IMR-90 (cell line): Measurements from ENCODE around the gene DUSP8. TPM values are rescaled to one million over a fixed set of nuclear protein-coding genes. Genes with fewer than 3 reads are reported as not detected.

Experiments used
- ATAC-seq: fragments of 200-7000 bp; cut with Tn5 transposase; 2 replicates; pipeline ENCODE4 v1.9.1; 2020; ENCODE audit warnings: low read depth, mild to moderate bottlenecking, moderate library complexity
- BruUV-seq: library from RNA; stranded (reverse); fragments of 400-500 nt; replicated peaks from 2 replicates; lab custom pipeline; 2021; lab: Mats Ljungman, UMichigan
- CTCF ChIA-PET: fragments of 300-600 bp; formaldehyde crosslinking; extraction: SDS; loops from one replicate; lab custom pipeline; 2021; ENCODE audit warnings: antibody characterized with exemption; lab: Yijun Ruan, JAX
- POLR2A ChIA-PET: fragments of 300-600 bp; sonication (Branson Sonifier 250); formaldehyde crosslinking; loops from one replicate; lab custom pipeline; 2022; ENCODE audit warnings: antibody characterized with exemption; ENCODE audit not compliant: unreplicated experiment; lab: Charles Lee
- DNase-seq: peaks from one replicate; pipeline ENCODE4 v3.0.0; 2013
- H2AFZ ChIP-seq: replicated peaks from 2 replicates; pipeline ENCODE3; 2013; ENCODE audit warnings: low read length, mild to moderate bottlenecking; ENCODE audit not compliant: poor library complexity
- H2AK5ac ChIP-seq: 2 replicates; pipeline ENCODE4 v1.6.1; 2013; ENCODE audit warnings: low read depth, low read length, inconsistent platforms
- H2AK9ac ChIP-seq: replicated peaks from 2 replicates; pipeline ENCODE3; 2013; ENCODE audit warnings: mild to moderate bottlenecking, low read depth, low read length, moderate library complexity; ENCODE audit not compliant: poor library complexity
- H2BK120ac ChIP-seq: 2 replicates; pipeline ENCODE4 v1.6.1; 2013; ENCODE audit warnings: low read depth, low read length, inconsistent platforms
- H2BK15ac ChIP-seq: 3 replicates; pipeline ENCODE4 v1.6.1; 2013; ENCODE audit warnings: low read depth, low read length, inconsistent platforms
- H2BK20ac ChIP-seq: 2 replicates; pipeline ENCODE4 v1.6.1; 2013; ENCODE audit warnings: low read depth, mild to moderate bottlenecking, inconsistent platforms, low read length, moderate library complexity
- H2BK5ac ChIP-seq: 2 replicates; pipeline ENCODE4 v1.6.1; 2013; ENCODE audit warnings: mild to moderate bottlenecking, low read depth, low read length, inconsistent platforms; ENCODE audit not compliant: poor library complexity, severe bottlenecking
- H3K14ac ChIP-seq: replicated peaks from 2 replicates; pipeline ENCODE4 v1.6.1; 2013; ENCODE audit warnings: low read depth, low read length, inconsistent platforms
- H3K18ac ChIP-seq: 2 replicates; pipeline ENCODE4 v1.6.1; 2013; ENCODE audit warnings: low read depth, low read length, control low read depth
- H3K23ac ChIP-seq: 2 replicates; pipeline ENCODE4 v1.6.1; 2013; ENCODE audit warnings: low read depth, low read length, inconsistent platforms
- H3K27ac ChIP-seq: 2 replicates; pipeline ENCODE4 v1.5.1; 2013; ENCODE audit warnings: mild to moderate bottlenecking, control low read depth, low read length; ENCODE audit not compliant: insufficient read depth
- H3K27me3 ChIP-seq: 2 replicates; pipeline ENCODE4 v1.6.1; 2013; ENCODE audit warnings: low read length; ENCODE audit not compliant: control insufficient read depth, insufficient read depth
- H3K36me3 ChIP-seq: 2 replicates; pipeline ENCODE4 v1.6.1; 2013; ENCODE audit warnings: low read length, mixed read lengths; ENCODE audit not compliant: control insufficient read depth, insufficient read depth
- H3K4ac ChIP-seq: 2 replicates; pipeline ENCODE4 v1.6.1; 2013; ENCODE audit warnings: low read depth, low read length, inconsistent platforms
- H3K4me1 ChIP-seq: 2 replicates; pipeline ENCODE4 v1.6.1; 2013; ENCODE audit warnings: low read length, mixed read lengths; ENCODE audit not compliant: control insufficient read depth, insufficient read depth
- H3K4me2 ChIP-seq: 2 replicates; pipeline ENCODE4 v1.6.1; 2013; ENCODE audit warnings: low read depth, mild to moderate bottlenecking, control low read depth, low read length, moderate library complexity
- H3K4me3 ChIP-seq: 2 replicates; pipeline ENCODE4 v1.5.1; 2013; ENCODE audit warnings: low read depth, mild to moderate bottlenecking, control low read depth, low read length, moderate library complexity; ENCODE audit not compliant: insufficient read depth
- H3K56ac ChIP-seq: 2 replicates; pipeline ENCODE4 v1.6.1; 2013; ENCODE audit warnings: low read length, inconsistent platforms; ENCODE audit not compliant: insufficient read depth; ENCODE audit errors: extremely low read depth
- H3K79me1 ChIP-seq, 2 experiments: 2 replicates each; pipeline ENCODE4 v1.6.1; 2013; ENCODE audit warnings: low read length in 2 of 2, inconsistent platforms in 1 of 2, low read depth in 1 of 2
- H3K9ac ChIP-seq: 2 replicates; pipeline ENCODE4 v1.6.1; 2013; ENCODE audit warnings: low read depth, low read length, control low read depth
- H3K9me1 ChIP-seq: 2 replicates; pipeline ENCODE4 v1.6.1; 2013; ENCODE audit warnings: low read length, inconsistent platforms; ENCODE audit not compliant: insufficient read depth
- H3K9me3 ChIP-seq: 2 replicates; pipeline ENCODE4 v1.6.1; 2013; ENCODE audit warnings: low read length; ENCODE audit not compliant: control insufficient read depth, insufficient read depth
- H4K20me1 ChIP-seq: 2 replicates; pipeline ENCODE4 v1.6.1; 2013; ENCODE audit warnings: low read length, inconsistent platforms; ENCODE audit not compliant: insufficient read depth
- H4K5ac ChIP-seq: 2 replicates; pipeline ENCODE4 v1.6.1; 2013; ENCODE audit warnings: mild to moderate bottlenecking, low read depth, low read length, control low read depth
- H4K8ac ChIP-seq, 2 experiments: 2 replicates each; pipeline ENCODE4 v1.6.1; 2013; ENCODE audit warnings: low read depth in 2 of 2, low read length in 2 of 2, control low read depth in 1 of 2, inconsistent platforms in 1 of 2
- H4K91ac ChIP-seq: 2 replicates; pipeline ENCODE4 v1.6.1; 2013; ENCODE audit warnings: low read depth, low read length, inconsistent platforms; ENCODE audit not compliant: insufficient read depth
- BHLHE40 ChIP-seq: fragments of 150-350 bp; IDR thresholded peaks from 2 replicates; pipeline ENCODE4 v1.6.1; 2016; ENCODE audit warnings: mild to moderate bottlenecking, low read depth, low read length
- CEBPB ChIP-seq: IDR thresholded peaks from 2 replicates; pipeline ENCODE4 v1.6.1; 2012; ENCODE audit warnings: low read depth, low read length, improper control_type of control experiment
- CHD1 ChIP-seq: IDR thresholded peaks from 2 replicates; pipeline ENCODE4 v1.6.1; 2012; ENCODE audit warnings: low read depth, low read length, improper control_type of control experiment
- ELK1 ChIP-seq: fragments of 150-350 bp; IDR thresholded peaks from 2 replicates; pipeline ENCODE4 v1.6.1; 2016; ENCODE audit warnings: low read depth, mild to moderate bottlenecking, low read length, moderate library complexity, borderline replicate concordance
- FOS ChIP-seq: fragments of 150-350 bp; IDR thresholded peaks from 2 replicates; pipeline ENCODE4 v1.6.1; 2016; ENCODE audit warnings: low read depth, low read length
- MAFK ChIP-seq: IDR thresholded peaks from 2 replicates; pipeline ENCODE4 v1.6.1; 2012; ENCODE audit warnings: low read depth, low read length, improper control_type of control experiment
- MAZ ChIP-seq: IDR thresholded peaks from 2 replicates; pipeline ENCODE4 v1.6.1; 2012; ENCODE audit warnings: low read depth, mild to moderate bottlenecking, low read length, improper control_type of control experiment, moderate library complexity, borderline replicate concordance
- MXI1 ChIP-seq: IDR thresholded peaks from 2 replicates; pipeline ENCODE4 v1.6.1; 2012; ENCODE audit warnings: low read depth, mild to moderate bottlenecking, low read length, moderate library complexity, borderline replicate concordance
- NFE2L2 ChIP-seq: fragments of 150-350 bp; IDR thresholded peaks from 2 replicates; pipeline ENCODE4 v1.6.1; 2016; ENCODE audit warnings: low read depth, mild to moderate bottlenecking, low read length
- POLR2A ChIP-seq: IDR thresholded peaks from 2 replicates; pipeline ENCODE4 v1.6.1; 2012; ENCODE audit warnings: mild to moderate bottlenecking, low read depth, low read length
- RAD21 ChIP-seq: IDR thresholded peaks from 2 replicates; pipeline ENCODE4 v1.6.1; 2012; ENCODE audit warnings: low read length, improper control_type of control experiment
- RCOR1 ChIP-seq: IDR thresholded peaks from 2 replicates; pipeline ENCODE4 v1.6.1; 2012; ENCODE audit warnings: mild to moderate bottlenecking, low read length, improper control_type of control experiment; ENCODE audit not compliant: insufficient replicate concordance
- RFX5 ChIP-seq: IDR thresholded peaks from 2 replicates; pipeline ENCODE4 v1.8.0; 2012; ENCODE audit warnings: low read depth, mild to moderate bottlenecking, low read length, moderate library complexity
- SMC3 ChIP-seq: fragments of 150-350 bp; IDR thresholded peaks from 2 replicates; pipeline ENCODE4 v1.6.1; 2016; ENCODE audit warnings: low read depth, mild to moderate bottlenecking, antibody characterized with exemption, low read length, moderate library complexity
- USF2 ChIP-seq: fragments of 150-350 bp; IDR thresholded peaks from 2 replicates; pipeline ENCODE4 v1.6.1; 2017; ENCODE audit warnings: mild to moderate bottlenecking, antibody characterized with exemption, low read length, low read depth
- WGBS, 2 experiments: methylation state at CpG; one replicate each; pipeline versions ENCODE4 v1.1.5 to v1.1.7; 2013; ENCODE audit warnings: missing lambda C conversion rate in 2 of 2; ENCODE audit not compliant: insufficient read length in 1 of 2; ENCODE audit errors: extremely low coverage in 2 of 2; 5-methylcytosine and 5-hydroxymethylcytosine counted together
- dilution Hi-C: fragments of 300-500 bp; cut with HindIII; formaldehyde crosslinking; loops from one replicate; pipeline ENCODE4 v1.14.3; 2018; ENCODE audit warnings: low sequenced_read_pairs; ENCODE audit not compliant: unreplicated experiment
- in situ Hi-C: fragments of 300-500 bp; cut with MboI; formaldehyde crosslinking; loops from 3 replicates; pipeline ENCODE4 v1.14.3; 2019; ENCODE audit warnings: low sequenced_read_pairs, inconsistent platforms, mixed read lengths
- intact Hi-C: fragments of 100-400 bp; cut with micrococcal nuclease; formaldehyde crosslinking; loops from 2 replicates; pipeline ENCODE4 v1.10.0; 2022
- polyA plus RNA-seq, 3 experiments: library from polyadenylated mRNA; depleted of rRNA; stranded (reverse); fragments of >200 nt; gene quantifications; 2 replicates each; pipeline ENCODE4 v1.2.3, GENCODE V29; 2012; ENCODE audit warnings: low replicate concordance in 1 of 3
- total RNA-seq: library from RNA; depleted of rRNA; stranded (reverse); fragments of >200 nt; gene quantifications from 2 replicates; pipeline ENCODE4 v1.2.3, GENCODE V29; 2012
- TF ChIP-seq, protein P1 (sequence below): conservative IDR thresholded peaks from 2 replicates; pipeline ENCODE4 v1.5.1; 2012; ENCODE audit warnings: mild to moderate bottlenecking, low read depth, low read length, improper control_type of control experiment

Gene DUSP8
- total and polyA plus RNA-seq, 2 of the 4 experiments (the other 2 are of a cell fraction): 0.72 to 4.2 TPM

DNA sequence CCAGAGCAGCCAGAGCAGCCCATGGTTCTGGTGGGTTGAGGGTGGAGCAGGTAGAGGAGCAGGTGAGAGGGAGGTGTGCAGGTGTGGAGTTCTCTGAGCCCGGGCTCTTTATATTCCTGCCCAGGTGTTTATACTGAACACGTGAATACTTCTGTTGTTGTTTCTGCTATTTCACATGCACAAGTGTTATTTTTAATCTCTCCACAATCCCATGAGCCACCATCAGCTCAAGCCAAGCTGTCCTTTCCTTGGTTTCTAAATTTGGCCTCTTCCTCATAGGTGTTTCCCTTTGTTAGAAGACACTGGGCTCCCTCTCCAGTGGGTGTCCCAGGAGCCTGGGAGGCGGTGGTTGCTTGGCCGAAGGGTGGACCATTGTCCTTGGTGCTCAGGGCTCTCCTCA lies 36.3 kb upstream of the DUSP8 start, which contains the start of gene KRTAP5-3:
Gene KRTAP5-3 (minus strand): TSS at position 101 of the 400 bp plus-strand sequence. CDS start 78 bp downstream, at position 23.
- WGBS, 2 experiments: no CpG with 5 or more reads among the region's 4 CpGs
- in situ Hi-C loops (no loop called here), intact Hi-C loops (no loop called here), dilution Hi-C loops (no loop called here)
- no peak within 1 kb of the TSS for H3K14ac ChIP-seq
- no peak within 1 kb of the TSS for H3K23ac ChIP-seq
- H3K27me3 ChIP-seq: peaks cover 49% of the 10 kb centered on the region
- no peaks in the 10 kb centered on the region for H3K36me3 ChIP-seq
- H3K56ac ChIP-seq: no peak within 1 kb of the TSS
- H4K8ac ChIP-seq: no peak within 1 kb of the TSS
- H3K27ac ChIP-seq: no peak within 1 kb of the TSS
- no peak within 1 kb of the TSS for H2BK15ac ChIP-seq
- no peak within 1 kb of the TSS for H3K9ac ChIP-seq
- no peak within 1 kb of the TSS for H3K4me3 ChIP-seq
- no peaks in the 10 kb centered on the region for H3K9me3 ChIP-seq
- no peak for TF ChIP-seq MAFK
- TF ChIP-seq RAD21: no peak
- no peak for TF ChIP-seq POLR2A
- no peak for TF ChIP-seq USF2
- TF ChIP-seq SMC3: no peak
- no peak for TF ChIP-seq RCOR1
- TF ChIP-seq RFX5: no peak
- TF ChIP-seq NFE2L2: no peak
- TF ChIP-seq MAZ: no peak
- TF ChIP-seq, protein P1, sequence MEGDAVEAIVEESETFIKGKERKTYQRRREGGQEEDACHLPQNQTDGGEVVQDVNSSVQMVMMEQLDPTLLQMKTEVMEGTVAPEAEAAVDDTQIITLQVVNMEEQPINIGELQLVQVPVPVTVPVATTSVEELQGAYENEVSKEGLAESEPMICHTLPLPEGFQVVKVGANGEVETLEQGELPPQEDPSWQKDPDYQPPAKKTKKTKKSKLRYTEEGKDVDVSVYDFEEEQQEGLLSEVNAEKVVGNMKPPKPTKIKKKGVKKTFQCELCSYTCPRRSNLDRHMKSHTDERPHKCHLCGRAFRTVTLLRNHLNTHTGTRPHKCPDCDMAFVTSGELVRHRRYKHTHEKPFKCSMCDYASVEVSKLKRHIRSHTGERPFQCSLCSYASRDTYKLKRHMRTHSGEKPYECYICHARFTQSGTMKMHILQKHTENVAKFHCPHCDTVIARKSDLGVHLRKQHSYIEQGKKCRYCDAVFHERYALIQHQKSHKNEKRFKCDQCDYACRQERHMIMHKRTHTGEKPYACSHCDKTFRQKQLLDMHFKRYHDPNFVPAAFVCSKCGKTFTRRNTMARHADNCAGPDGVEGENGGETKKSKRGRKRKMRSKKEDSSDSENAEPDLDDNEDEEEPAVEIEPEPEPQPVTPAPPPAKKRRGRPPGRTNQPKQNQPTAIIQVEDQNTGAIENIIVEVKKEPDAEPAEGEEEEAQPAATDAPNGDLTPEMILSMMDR: no peak
- no peak for TF ChIP-seq MXI1
- TF ChIP-seq ELK1: no peak
- no peak for TF ChIP-seq BHLHE40
- no peak for TF ChIP-seq CHD1
- TF ChIP-seq CEBPB: no peak
- no peak for TF ChIP-seq FOS
- H2BK5ac ChIP-seq: no peak within 1 kb of the TSS
- no peak within 1 kb of the TSS for H2BK120ac ChIP-seq
- no peak within 1 kb of the TSS for H4K91ac ChIP-seq
- ATAC-seq (no peak), DNase-seq (no peak)
- H3K4me2 ChIP-seq: no peak within 1 kb of the TSS
- H3K4ac ChIP-seq: no peak within 1 kb of the TSS
- no peak within 1 kb of the TSS for H2AFZ ChIP-seq
- no TSS peak for BruUV-seq
- no peak within 1 kb of the TSS for H4K5ac ChIP-seq
- H2AK9ac ChIP-seq: no peak within 1 kb of the TSS
- no peaks in the 10 kb centered on the region for H3K79me1 ChIP-seq
- no peaks in the 10 kb centered on the region for H3K4me1 ChIP-seq
- H3K18ac ChIP-seq: no peak within 1 kb of the TSS
- H4K20me1 ChIP-seq: no peaks in the 10 kb centered on the region
- no peaks in the 10 kb centered on the region for H3K9me1 ChIP-seq
- ChIA-PET POLR2A (no interaction called here), CTCF (interaction anchor here (2.2 kb wide), 1 partner anchor 13 kb away, joined by 7 read pairs; no protein-coding TSS in a partner anchor)
- no peak within 1 kb of the TSS for H2BK20ac ChIP-seq
- H2AK5ac ChIP-seq: no peak within 1 kb of the TSS
